ENCODE data around the gene AUTS2. TPM values are rescaled to one million over a fixed set of nuclear protein-coding genes. Genes with fewer than 3 reads are reported as not detected.

AUTS2 gene
- total and polyA plus RNA-seq, 10 of the 15 experiments (the other 5 are each of a cell fraction or from before 2014, with no cell fraction given): 6.4 to 55.6 (median 21.6) TPM

DNA sequence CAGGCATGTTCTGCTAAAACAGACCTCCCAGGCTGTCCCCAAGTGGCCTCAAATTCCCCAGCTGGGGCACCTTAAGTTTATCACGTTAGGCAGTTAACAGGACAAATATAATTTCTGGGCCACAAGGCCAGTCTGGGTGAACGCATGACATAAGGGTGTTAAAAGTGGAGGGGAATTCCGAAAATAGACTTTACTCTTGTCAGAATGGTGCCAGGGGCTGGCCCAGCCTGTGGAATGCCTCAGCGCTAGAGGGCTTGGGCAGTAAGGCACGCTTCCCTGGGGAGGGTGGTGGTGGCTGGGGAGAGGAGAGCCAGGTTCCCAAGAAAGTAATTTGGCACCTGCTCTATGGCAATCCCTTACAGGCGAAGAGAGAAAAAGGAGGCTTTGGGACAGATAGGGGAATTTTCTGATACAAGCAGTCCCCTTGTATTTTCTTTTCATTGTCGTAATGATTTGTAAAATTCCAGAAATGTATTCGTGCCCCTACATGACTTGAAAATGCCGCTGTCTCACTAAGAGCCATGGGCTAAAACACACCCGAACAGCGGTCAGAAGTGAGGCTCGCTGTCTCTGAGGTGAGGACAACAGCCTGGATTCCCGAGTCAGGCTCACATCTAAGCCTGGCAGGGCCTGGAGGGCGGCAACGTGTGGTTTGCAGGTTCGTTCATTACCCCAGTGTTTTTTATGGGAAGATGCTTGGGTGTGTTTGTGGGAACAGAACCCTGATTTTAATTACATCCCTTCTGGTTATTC, 1070.5 kb downstream of the AUTS2 start (continued):
- TF ChIP-seq CBFB (IDR thresholded peaks at IDR 0.05; ENCODE audit: low read depth) (no peak), MTA3 (IDR thresholded peaks at IDR 0.05; ENCODE audit: borderline replicate concordance, low read length) (no peak), BACH1 (IDR thresholded peaks at IDR 0.05; ENCODE audit: borderline replicate concordance) (no peak), DPF2 (IDR thresholded peaks at IDR 0.05) (peak; percentile 32; the same call in 1 of the 2 replicates), IKZF2 (IDR thresholded peaks at IDR 0.05) (peak; percentile 50 to 51; a peak in 1 of 4 replicates), RFX5 (IDR thresholded peaks at IDR 0.05; ENCODE audit: low read depth, low read length) (no peak)

DNA sequence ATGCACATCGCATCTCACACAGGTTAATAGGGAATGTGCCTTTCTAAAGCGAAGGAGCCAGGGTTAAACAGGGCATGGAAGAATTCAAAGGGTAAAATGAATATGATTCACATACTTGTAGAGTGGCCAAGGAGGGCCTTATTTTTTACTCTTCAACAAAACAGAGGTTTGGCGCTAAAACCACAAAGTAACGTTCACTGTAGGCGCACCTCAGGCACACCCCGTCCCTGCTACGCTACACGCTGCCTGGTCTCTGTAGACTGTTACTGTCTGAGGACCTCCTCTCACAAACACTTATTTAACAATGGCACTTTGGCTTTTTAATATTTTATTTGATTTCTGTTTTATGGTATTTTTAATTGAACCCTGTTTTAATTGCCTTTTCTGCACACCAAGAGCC, 1071.6 kb downstream of the AUTS2 start:
- Histone ChIP-seq H3K27ac (ENCODE audit: control insufficient read depth, insufficient read depth) (no peak overlapping the region), H3K4me1 (ENCODE audit: control insufficient read depth, insufficient read depth, low read length) (no peaks in the 10 kb centered on the region; the same call in 1 of the 2 replicates), H3K27me3 (replicated peaks in 1 of 2; ENCODE audit: control insufficient read depth in 2 of 2, insufficient read depth in 2 of 2, low read length in 1 of 2) (no peaks in the 10 kb centered on the region), H3K36me3 (ENCODE audit: control insufficient read depth in 2 of 2, insufficient read depth in 2 of 2, low read length in 1 of 2) (no peaks in the 10 kb centered on the region), H3K4me2 (ENCODE audit: control insufficient read depth, insufficient read depth) (no peak overlapping the region), H3K79me2 (ENCODE audit: control insufficient read depth, insufficient read depth, low read length) (no peaks in the 10 kb centered on the region), H3K9me3 (replicated peaks; ENCODE audit: control insufficient read depth, insufficient read depth, low read length) (no peaks in the 10 kb centered on the region), H3K9ac (ENCODE audit: control insufficient read depth, insufficient read depth, low read length) (no peak overlapping the region), H3K4me3 (no peak overlapping the region), H2AFZ (ENCODE audit: control insufficient read depth, low read depth, low read length) (no peak overlapping the region), H4K20me1 (ENCODE audit: control insufficient read depth, insufficient read depth) (no peaks in the 10 kb centered on the region)
- FAIRE-seq: no peak
- ChIA-PET RAD21 (ENCODE audit: unreplicated experiment) (no interaction called here), CTCF (no interaction called here), POLR2A (no interaction called here), SMC1A (ENCODE audit: uncharacterized antibody, unreplicated experiment) (interaction anchor here (1.0 kb wide), 1 partner anchor 13 kb away, joined by 3 read pairs; no protein-coding TSS in a partner anchor)
- no peak for ATAC-seq
- BruUV-seq (replicated peaks): no TSS peak
- in situ Hi-C loops (cut with MboI) (no loop called here), intact Hi-C loops (cut with micrococcal nuclease; ENCODE audit: unreplicated experiment) (no loop called here)
- no peak for TF ChIP-seq NFYB (IDR thresholded peaks at IDR 0.05; ENCODE audit: insufficient read depth, low read depth, low read length)
- TF ChIP-seq, protein P1, sequence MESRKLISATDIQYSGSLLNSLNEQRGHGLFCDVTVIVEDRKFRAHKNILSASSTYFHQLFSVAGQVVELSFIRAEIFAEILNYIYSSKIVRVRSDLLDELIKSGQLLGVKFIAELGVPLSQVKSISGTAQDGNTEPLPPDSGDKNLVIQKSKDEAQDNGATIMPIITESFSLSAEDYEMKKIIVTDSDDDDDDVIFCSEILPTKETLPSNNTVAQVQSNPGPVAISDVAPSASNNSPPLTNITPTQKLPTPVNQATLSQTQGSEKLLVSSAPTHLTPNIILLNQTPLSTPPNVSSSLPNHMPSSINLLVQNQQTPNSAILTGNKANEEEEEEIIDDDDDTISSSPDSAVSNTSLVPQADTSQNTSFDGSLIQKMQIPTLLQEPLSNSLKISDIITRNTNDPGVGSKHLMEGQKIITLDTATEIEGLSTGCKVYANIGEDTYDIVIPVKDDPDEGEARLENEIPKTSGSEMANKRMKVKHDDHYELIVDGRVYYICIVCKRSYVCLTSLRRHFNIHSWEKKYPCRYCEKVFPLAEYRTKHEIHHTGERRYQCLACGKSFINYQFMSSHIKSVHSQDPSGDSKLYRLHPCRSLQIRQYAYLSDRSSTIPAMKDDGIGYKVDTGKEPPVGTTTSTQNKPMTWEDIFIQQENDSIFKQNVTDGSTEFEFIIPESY (IDR thresholded peaks at IDR 0.05): 0 out of 2 replicates have a peak, but pooled peaks have one; percentile 20
- TF ChIP-seq LARP7 (IDR thresholded peaks at IDR 0.05): no peak
- 86% methylated on average over 8 of the region's 8 CpGs for WGBS (ENCODE audit: insufficient coverage, insufficient replicate concordance, low lambda C conversion rate, missing lambda C conversion rate)
- no peak for DNase-seq (ENCODE audit: low read depth, low spot score)

All from GM12878 (cell line).